Activated CD8-positive, alpha-beta memory T cell treated with anti-CD3 and anti-CD28 coated beads, Interleukin-2, amount 10 ng/mL, durations not matched to agents 7 days and 5 days (primary cell): ENCODE data around the gene SLC38A9. TPM values are rescaled to one million over a fixed set of nuclear protein-coding genes. Genes with fewer than 3 reads are reported as not detected.
A peak's percentile ranks its signal among the peaks of the same experiment; 100 is the strongest.

Experiments
- ATAC-seq: fragments of 150-1000 bp; cut with Tn5 transposase; one replicate; pipeline ENCODE4 v1.10.0; 2021; ENCODE audit warnings: moderate library complexity
- CTCF ChIA-PET: fragments of 350-600 bp; sonication (Branson Sonifier 250); formaldehyde crosslinking; loops from one replicate; lab custom pipeline; 2021; ENCODE audit warnings: antibody characterized with exemption; lab: Charles Lee
- DNase-seq: peaks from one replicate; pipeline ENCODE4 v3.0.0-alpha.2; 2020
- H3K27ac Mint-ChIP-seq: one replicate; pipeline ENCODE4 v1.8.0; 2021; ENCODE audit warnings: mild to moderate bottlenecking, mixed read lengths
- H3K27me3 Mint-ChIP-seq: one replicate; pipeline ENCODE4 v1.8.0; 2021; ENCODE audit warnings: mixed read lengths
- H3K36me3 Mint-ChIP-seq: one replicate; pipeline ENCODE4 v1.8.0; 2021; ENCODE audit warnings: mild to moderate bottlenecking, mixed read lengths
- H3K4me1 Mint-ChIP-seq: one replicate; pipeline ENCODE4 v1.8.0; 2021; ENCODE audit warnings: mixed read lengths
- H3K4me3 Mint-ChIP-seq: one replicate; pipeline ENCODE4 v1.8.0; 2021; ENCODE audit warnings: mild to moderate bottlenecking, moderate library complexity, mixed read lengths
- H3K9me3 Mint-ChIP-seq: one replicate; pipeline ENCODE4 v1.8.0; 2022; ENCODE audit warnings: low read depth, mixed read lengths
- total RNA-seq, 2 experiments: library from RNA; stranded (reverse); gene quantifications; one replicate each; pipeline ENCODE4 v1.2.3, GENCODE V29; 2021

Gene SLC38A9
- total RNA-seq, 2 experiments from 2014 or later: 21.9 to 26.6 TPM

DNA sequence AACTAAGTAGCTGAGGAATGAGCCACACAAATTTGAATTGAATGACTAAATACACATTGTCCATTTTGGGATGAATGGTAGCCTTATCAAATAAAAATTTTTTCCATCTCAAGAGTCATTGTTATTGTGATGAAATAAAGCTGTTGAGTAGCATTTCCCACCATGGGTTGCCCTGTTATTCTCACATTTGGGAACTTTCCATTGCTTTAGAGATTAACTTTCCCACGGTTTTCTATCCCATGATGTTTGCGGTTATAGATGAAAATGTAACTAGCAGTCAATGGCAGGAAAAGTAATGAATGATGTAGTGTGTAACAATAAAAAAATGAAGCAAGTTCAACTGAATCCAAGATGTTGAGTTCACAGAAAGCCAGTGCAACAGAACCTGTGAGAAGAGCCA, 117.5 kb downstream of the SLC38A9 start:
- Mint-ChIP-seq H3K4me3 (no peak overlapping the region), H3K36me3 (peaks cover 1% of the 10 kb centered on the region), H3K27me3 (peaks cover 10% of the 10 kb centered on the region), H3K4me1 (peaks cover 18% of the 10 kb centered on the region), H3K9me3 (no peaks in the 10 kb centered on the region), H3K27ac (no peak overlapping the region)
- DNase-seq (no peak), ATAC-seq (no peak)
- CTCF ChIA-PET: interaction anchor here (1.2 kb wide), 1 partner anchor 253 kb away, joined by 4 read pairs; no protein-coding TSS in a partner anchor

DNA sequence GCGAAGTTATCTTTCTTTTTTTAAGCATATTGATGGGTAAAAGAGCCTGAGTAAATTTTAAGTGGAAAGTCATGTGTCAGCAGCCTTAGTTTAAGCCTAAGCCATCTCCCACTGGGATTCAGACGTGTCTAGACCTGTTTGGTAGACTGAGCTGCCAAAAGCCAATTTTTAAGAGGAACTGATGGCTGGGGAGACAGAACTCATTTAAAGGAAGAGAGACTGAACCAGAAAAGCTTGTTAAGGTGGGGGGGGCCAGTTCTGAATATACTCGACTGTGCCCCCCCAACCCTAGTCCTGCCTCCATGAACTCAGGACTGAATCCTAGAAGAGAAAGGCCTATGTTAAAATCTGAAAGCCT, 119.0 kb downstream of the SLC38A9 start:
- H3K27me3 Mint-ChIP-seq: peaks cover 10% of the 10 kb centered on the region
- DNase-seq: no peak
- H3K9me3 Mint-ChIP-seq: no peaks in the 10 kb centered on the region
- H3K36me3 Mint-ChIP-seq: peaks cover 1% of the 10 kb centered on the region
- H3K27ac Mint-ChIP-seq: no peak overlapping the region
- H3K4me3 Mint-ChIP-seq: no peak overlapping the region
- H3K4me1 Mint-ChIP-seq: peaks cover 18% of the 10 kb centered on the region
- ATAC-seq: no peak
- CTCF ChIA-PET: interaction anchor here (0.7 kb wide), 1 partner anchor 398 kb away, joined by 4 read pairs; no protein-coding TSS in a partner anchor

DNA sequence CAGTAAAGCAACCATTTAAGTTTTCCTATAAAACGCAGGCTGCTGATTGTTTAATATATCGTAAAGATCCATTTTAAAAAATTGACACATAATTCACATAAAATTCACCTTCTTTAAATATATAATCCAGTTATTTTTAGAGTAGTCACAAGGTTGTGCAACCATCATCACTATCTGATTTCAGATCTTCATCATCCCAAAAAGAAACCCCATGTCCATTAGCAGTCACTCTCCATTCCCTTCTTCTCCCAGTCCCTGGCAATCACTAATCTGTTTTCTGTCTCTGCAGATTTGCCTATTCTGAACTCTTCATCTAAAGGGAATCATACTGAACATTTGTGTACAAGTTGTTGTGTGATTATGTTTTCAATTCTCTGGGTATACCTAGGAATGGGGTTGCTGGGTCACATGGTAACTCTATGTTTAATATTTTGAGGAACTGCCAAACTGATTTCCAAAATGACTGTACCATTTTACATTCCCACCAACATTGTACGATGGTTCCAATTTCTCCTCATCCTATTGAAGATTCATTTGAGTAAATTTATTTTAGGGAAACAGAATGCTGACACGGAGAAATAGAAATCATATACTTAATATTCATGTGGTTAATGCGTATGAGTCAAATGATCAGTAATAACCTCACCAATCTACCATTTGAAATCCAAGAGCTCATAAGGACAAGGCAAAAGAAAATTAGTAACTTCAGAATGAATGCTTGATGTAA, 119.6 kb downstream of the SLC38A9 start:
- no peak overlapping the region for H3K27ac Mint-ChIP-seq
- no peak for ATAC-seq
- CTCF ChIA-PET: no interaction called here

DNA sequence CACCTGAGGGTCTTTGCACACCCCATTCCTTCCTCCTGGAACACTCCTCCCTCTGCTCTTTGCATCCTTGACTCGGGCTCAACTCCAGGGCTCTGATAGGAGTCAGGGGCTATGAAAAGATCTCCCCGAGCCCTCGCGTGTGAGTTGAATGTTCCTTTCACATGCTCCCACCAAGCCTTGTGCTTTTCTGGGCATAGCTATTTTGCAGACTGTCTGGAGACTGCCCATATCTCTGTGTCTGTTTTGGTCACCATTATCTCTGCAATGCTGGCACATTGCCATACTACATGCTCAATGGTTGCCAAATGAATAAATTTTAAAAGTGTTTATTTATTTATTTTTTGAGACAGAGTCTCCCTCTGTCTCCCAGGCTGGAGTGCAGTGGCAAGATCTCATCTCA, 120.4 kb downstream of the SLC38A9 start:
- CTCF ChIA-PET: no interaction called here
- no peak overlapping the region for H3K27ac Mint-ChIP-seq
- peaks cover 1% of the 10 kb centered on the region for H3K36me3 Mint-ChIP-seq
- H3K4me3 Mint-ChIP-seq: no peak overlapping the region
- peaks cover 18% of the 10 kb centered on the region for H3K4me1 Mint-ChIP-seq
- DNase-seq: no peak
- peaks cover 10% of the 10 kb centered on the region for H3K27me3 Mint-ChIP-seq
- H3K9me3 Mint-ChIP-seq: no peaks in the 10 kb centered on the region
- no peak for ATAC-seq

More for the DNA sequence above, 119.6 kb downstream of the SLC38A9 start:
- Mint-ChIP-seq H3K4me3 (no peak overlapping the region), H3K9me3 (no peaks in the 10 kb centered on the region), H3K27me3 (peaks cover 10% of the 10 kb centered on the region), H3K36me3 (peaks cover 1% of the 10 kb centered on the region), H3K4me1 (peaks cover 18% of the 10 kb centered on the region)
- DNase-seq: no peak

DNA sequence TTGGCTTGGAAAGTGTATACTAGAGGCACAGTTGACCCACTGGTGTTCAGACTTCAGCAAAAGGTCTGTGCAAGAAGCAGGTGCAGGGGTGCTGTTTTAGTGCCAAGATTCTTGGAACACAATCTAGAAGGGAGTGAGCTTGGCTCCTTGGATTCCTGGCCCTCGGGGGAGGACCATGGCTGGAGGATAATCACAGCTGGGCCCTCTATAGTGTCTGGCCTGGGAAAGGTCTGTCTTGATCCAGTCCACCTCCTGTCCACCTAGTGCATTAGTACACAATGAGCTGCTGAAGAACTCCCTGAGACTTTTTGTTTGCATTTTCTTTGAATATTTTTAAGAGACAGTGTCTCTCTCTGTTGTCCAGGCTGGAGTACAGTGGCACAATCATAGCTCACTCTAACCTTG, 126.9 kb downstream of the SLC38A9 start:
- CTCF ChIA-PET: interaction anchor here (1.1 kb wide), 1 partner anchor 10 kb away, joined by 3 read pairs; no protein-coding TSS in a partner anchor
- ATAC-seq: no peak
- H3K27ac Mint-ChIP-seq: no peak overlapping the region

DNA sequence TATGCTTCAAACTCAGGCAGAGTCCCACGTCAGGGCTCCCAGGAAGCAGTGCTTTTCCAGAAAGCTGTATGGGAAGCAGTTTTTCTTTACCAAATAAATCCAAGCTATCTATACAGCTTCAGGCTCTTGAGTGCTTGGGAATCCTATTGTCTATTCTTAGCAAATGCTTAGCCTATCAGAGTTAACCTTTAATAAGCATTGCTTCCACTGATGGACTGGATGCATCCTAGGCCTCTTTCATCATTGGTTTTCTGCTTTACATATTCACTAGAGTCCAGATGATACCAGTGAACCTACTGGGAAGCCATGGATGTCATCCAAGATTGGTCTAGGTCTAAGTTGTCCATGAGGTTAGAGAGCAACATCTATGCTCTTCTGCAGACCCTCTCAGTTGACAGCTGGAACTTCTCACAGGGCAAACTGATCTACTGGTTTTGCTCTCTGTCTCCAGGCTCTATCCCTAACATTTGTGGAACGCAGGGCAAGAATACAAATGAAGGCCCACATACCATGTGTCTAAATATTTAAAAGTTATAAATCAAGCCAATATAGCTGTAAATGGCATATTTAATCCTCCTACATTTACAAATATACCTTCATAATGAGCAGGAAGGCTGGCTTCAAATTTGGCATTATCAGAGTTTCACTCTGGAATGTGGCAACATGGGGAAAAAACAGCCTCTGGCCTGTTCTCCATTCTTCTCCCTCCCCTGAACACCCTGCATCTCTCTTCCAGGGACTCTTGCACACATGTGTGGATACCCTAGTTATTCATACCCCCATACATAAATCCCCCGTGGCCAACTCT, 127.5 kb downstream of the SLC38A9 start:
- Mint-ChIP-seq H3K4me3 (no peak overlapping the region), H3K36me3 (no peaks in the 10 kb centered on the region), H3K27me3 (no peaks in the 10 kb centered on the region), H3K9me3 (no peaks in the 10 kb centered on the region), H3K27ac (no peak overlapping the region), H3K4me1 (peaks cover 10% of the 10 kb centered on the region)
- DNase-seq: no peak
- CTCF ChIA-PET: interaction anchor here (1.1 kb wide), 1 partner anchor 10 kb away, joined by 3 read pairs; no protein-coding TSS in a partner anchor
- no peak for ATAC-seq

More for the DNA sequence above, 126.9 kb downstream of the SLC38A9 start:
- Mint-ChIP-seq H3K36me3 (no peaks in the 10 kb centered on the region), H3K9me3 (no peaks in the 10 kb centered on the region), H3K27me3 (no peaks in the 10 kb centered on the region), H3K4me1 (peaks cover 12% of the 10 kb centered on the region), H3K4me3 (no peak overlapping the region)
- DNase-seq: no peak

DNA sequence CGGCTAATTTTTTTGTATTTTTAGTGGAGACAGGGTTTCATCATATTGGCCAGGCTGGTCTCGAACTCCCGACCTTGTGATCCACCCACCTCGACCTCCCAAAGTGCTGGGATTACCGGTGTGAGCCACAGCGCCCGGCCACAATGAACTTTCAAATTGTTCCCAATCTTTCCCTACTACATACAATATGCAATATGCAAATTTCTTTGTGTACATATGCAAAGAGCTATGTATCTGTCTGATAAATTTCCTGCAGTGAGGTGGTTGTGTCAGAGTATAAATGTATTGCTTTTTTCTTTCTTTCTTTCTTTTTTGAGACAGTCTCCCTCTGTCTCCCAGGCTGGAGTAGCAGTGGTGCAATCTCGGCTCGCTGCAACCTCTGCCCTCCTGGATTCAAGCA, 128.5 kb downstream of the SLC38A9 start:
- H3K4me3 Mint-ChIP-seq: no peak overlapping the region
- no peak overlapping the region for H3K27ac Mint-ChIP-seq
- CTCF ChIA-PET: no interaction called here
- H3K36me3 Mint-ChIP-seq: no peaks in the 10 kb centered on the region
- no peaks in the 10 kb centered on the region for H3K27me3 Mint-ChIP-seq
- ATAC-seq (no peak), DNase-seq (no peak)
- H3K9me3 Mint-ChIP-seq: no peaks in the 10 kb centered on the region
- H3K4me1 Mint-ChIP-seq: peaks cover 10% of the 10 kb centered on the region

DNA sequence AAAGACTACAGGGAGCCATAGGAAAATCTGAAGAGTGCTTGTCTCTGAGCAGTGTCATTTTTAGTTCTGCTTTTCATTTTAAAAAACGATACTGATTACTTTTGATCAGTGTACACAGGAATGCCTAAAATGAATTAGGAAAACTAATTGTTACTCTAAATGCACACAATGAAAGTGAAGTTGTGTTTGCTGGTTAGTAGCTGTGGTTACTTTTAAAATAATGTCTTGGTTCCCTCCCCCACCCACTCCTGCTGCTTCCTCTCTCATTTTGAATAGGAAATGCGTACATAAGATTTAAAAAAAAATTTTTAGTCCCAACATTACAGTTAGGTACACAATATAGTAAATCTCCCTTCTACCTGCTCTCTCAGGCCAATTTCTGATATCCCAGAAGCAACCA, 129.9 kb downstream of the SLC38A9 start:
- H3K9me3 Mint-ChIP-seq: no peaks in the 10 kb centered on the region
- H3K4me3 Mint-ChIP-seq: no peak overlapping the region
- peaks cover 14% of the 10 kb centered on the region for H3K4me1 Mint-ChIP-seq
- H3K27ac Mint-ChIP-seq: no peak overlapping the region
- no peaks in the 10 kb centered on the region for H3K36me3 Mint-ChIP-seq
- ATAC-seq: peak; percentile 16
- CTCF ChIA-PET: no interaction called here
- H3K27me3 Mint-ChIP-seq: peaks cover 4% of the 10 kb centered on the region
- no peak for DNase-seq

DNA sequence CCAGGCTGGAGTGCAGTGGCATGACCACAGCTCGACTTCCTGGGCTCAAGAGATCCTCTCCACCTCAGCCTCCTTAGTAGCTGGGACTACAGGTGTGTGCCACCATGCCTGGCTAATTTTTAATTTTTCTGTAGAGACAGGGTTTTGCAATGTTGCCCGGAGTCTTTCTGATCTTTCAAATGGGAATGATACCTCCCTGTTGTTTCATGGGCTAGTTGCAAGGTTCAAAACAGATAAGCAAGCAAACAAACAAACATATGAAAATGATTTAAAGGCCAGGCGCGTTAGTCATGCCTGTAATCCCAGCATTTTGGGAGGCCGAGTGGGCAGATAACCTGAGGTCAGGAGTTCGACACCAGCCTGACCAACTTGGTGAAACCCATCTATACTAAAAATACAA, 132.1 kb downstream of the SLC38A9 start:
- Mint-ChIP-seq H3K27me3 (peaks cover 8% of the 10 kb centered on the region), H3K4me3 (no peak overlapping the region), H3K36me3 (no peaks in the 10 kb centered on the region), H3K27ac (no peak overlapping the region), H3K9me3 (no peaks in the 10 kb centered on the region), H3K4me1 (peaks cover 24% of the 10 kb centered on the region)
- ATAC-seq (no peak), DNase-seq (no peak)
- CTCF ChIA-PET: no interaction called here

DNA sequence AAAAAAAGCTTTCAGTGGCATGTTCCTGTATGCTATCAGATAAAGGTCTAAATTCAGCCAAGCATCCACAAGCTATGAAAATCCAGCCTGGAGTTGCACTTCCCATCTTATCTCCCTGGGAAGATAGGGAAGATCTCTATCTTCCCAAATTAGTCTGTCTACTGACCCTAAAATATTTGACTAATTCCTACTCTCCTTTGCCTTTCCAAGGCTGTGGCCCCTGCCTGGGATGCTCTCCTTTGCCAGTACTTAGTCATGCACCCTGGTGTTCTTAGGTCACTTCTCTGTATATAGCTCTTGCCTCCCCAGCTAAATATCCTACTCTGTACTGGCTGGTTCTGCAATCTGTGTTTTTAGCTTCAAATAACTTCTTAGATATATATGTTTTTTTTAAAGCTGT, 133.4 kb downstream of the SLC38A9 start:
- H3K27me3 Mint-ChIP-seq: peaks cover 8% of the 10 kb centered on the region
- CTCF ChIA-PET: no interaction called here
- H3K27ac Mint-ChIP-seq: no peak overlapping the region
- H3K4me1 Mint-ChIP-seq: peaks cover 24% of the 10 kb centered on the region
- no peak overlapping the region for H3K4me3 Mint-ChIP-seq
- no peak for DNase-seq
- no peak for ATAC-seq
- H3K9me3 Mint-ChIP-seq: no peaks in the 10 kb centered on the region
- H3K36me3 Mint-ChIP-seq: no peaks in the 10 kb centered on the region

DNA sequence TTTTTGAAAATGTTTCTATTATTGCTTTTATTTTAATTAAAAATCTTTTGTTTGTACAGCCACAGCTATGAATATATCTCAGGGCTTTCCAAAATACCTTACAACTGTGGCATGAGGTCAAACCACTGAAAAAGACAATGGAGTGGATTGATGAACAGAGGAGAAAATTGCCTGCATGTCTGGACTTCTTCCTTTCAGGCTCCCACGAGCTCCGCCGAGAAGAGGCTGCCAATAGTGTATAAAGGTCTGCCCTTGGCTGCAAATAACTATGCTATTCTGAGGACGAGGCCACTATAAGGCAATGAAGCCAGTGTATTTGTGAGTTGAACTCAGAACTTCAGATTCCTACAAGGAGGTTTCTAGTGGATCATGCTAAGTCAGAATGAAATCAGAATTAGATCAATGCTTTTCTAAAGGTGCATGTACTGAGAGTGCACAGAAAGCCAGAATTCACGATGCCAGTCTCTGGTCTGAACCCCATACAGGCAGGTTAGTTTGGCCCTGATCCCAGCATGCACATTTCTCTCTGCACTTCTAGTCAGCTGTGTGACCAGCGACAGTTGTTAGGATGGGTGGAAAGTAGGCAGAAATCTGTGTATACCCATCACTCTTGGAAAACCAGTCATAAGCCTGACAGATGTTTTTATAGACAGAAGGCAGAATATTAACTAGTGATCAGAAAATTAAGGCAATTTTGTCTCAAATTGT, 134.6 kb downstream of the SLC38A9 start:
- H3K27me3 Mint-ChIP-seq: peaks cover 17% of the 10 kb centered on the region

DNA sequence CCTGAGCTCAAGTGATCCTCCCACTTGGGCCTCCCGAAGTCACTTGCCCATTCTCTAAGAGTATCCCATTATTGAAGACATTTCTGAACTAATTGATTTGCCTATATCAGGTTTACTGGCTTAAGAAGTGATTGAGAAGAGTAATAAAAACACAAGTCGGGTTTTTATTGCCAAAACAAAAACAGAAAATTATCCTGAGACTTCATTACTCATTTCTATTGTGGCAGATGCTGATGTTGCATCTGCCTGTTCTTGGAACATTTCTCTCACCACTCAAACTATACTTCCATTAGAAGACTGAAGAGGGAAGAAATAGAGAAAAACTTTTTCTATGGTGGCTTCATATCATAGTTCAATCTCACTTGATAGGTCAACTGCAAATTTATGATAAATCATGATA, 135.5 kb downstream of the SLC38A9 start:
- no peak overlapping the region for H3K27ac Mint-ChIP-seq
- peaks cover 16% of the 10 kb centered on the region for H3K4me1 Mint-ChIP-seq
- H3K4me3 Mint-ChIP-seq: no peak overlapping the region
- no peaks in the 10 kb centered on the region for H3K9me3 Mint-ChIP-seq
- H3K36me3 Mint-ChIP-seq: no peaks in the 10 kb centered on the region
- ATAC-seq (no peak), DNase-seq (no peak)
- peaks cover 20% of the 10 kb centered on the region for H3K27me3 Mint-ChIP-seq
- CTCF ChIA-PET: no interaction called here

More for the DNA sequence above, 134.6 kb downstream of the SLC38A9 start:
- ATAC-seq (no peak), DNase-seq (no peak)
- no peak overlapping the region for H3K4me3 Mint-ChIP-seq
- H3K4me1 Mint-ChIP-seq: peaks cover 21% of the 10 kb centered on the region
- H3K27ac Mint-ChIP-seq: no peak overlapping the region
- CTCF ChIA-PET: no interaction called here
- no peaks in the 10 kb centered on the region for H3K36me3 Mint-ChIP-seq
- no peaks in the 10 kb centered on the region for H3K9me3 Mint-ChIP-seq
